IPS DF 6.9 (cell line): ENCODE data around the gene ATP13A2.
"Not testable (repeated sequence)": the region's sequence is repeated elsewhere in the genome, so short reads cannot be mapped to it uniquely, and the experiment has no call there.

Source experiments
- DNase-seq: peaks from one replicate; pipeline ENCODE4 v3.0.0-alpha.2; 2013; ENCODE audit warnings: low read depth, low spot score
- H3K27ac ChIP-seq: one replicate; pipeline ENCODE4 v1.5.1; 2013; ENCODE audit warnings: low read length, control low read depth
- H3K27me3 ChIP-seq: 2 replicates; pipeline ENCODE4 v1.6.1; 2013; ENCODE audit warnings: mild to moderate bottlenecking, low read length; ENCODE audit not compliant: control insufficient read depth, insufficient read depth
- H3K36me3 ChIP-seq: 2 replicates; pipeline ENCODE4 v1.6.1; 2013; ENCODE audit warnings: low read length; ENCODE audit not compliant: control insufficient read depth, insufficient read depth
- H3K4me1 ChIP-seq: 2 replicates; pipeline ENCODE4 v1.6.1; 2013; ENCODE audit warnings: low read length; ENCODE audit not compliant: control insufficient read depth, insufficient read depth
- H3K4me3 ChIP-seq: 2 replicates; pipeline ENCODE4 v1.5.1; 2013; ENCODE audit warnings: mild to moderate bottlenecking, low read length
- H3K9me3 ChIP-seq: 2 replicates; pipeline ENCODE4 v1.6.1; 2013; ENCODE audit warnings: low read length, inconsistent platforms; ENCODE audit not compliant: control insufficient read depth, insufficient read depth
- WGBS: extraction: QIAGEN DNeasy Blood & Tissue Kit; methylation state at CpG from one replicate; pipeline ENCODE4 v1.1.7; 2013; ENCODE audit warnings: mixed read lengths, missing lambda C conversion rate; ENCODE audit not compliant: insufficient read length, insufficient coverage; 5-methylcytosine and 5-hydroxymethylcytosine counted together

ATP13A2 gene

GRCh38 chr1:16946646-16947045 lies 65.1 kb downstream of the ATP13A2 start:
- no CpG with 5 or more reads among the region's 19 CpGs for WGBS
- Histone ChIP-seq H3K4me3 (no peak overlapping the region), H3K27ac (no peak overlapping the region), H3K9me3 (no peaks in the 10 kb centered on the region), H3K36me3 (peaks cover 13% of the 10 kb centered on the region; the same call in 1 of the 2 replicates), H3K4me1 (no peaks in the 10 kb centered on the region), H3K27me3 (no peaks in the 10 kb centered on the region)
- DNase-seq, result no peak

GRCh38 chr1:16946185-16946584 lies 65.5 kb downstream of the ATP13A2 start:
- H3K27ac ChIP-seq, H3K4me3 ChIP-seq, H3K27me3 ChIP-seq, H3K4me1 ChIP-seq, DNase-seq, H3K9me3 ChIP-seq: not testable (repeated sequence)
- WGBS, result no CpG with 5 or more reads among the region's 13 CpGs
- H3K36me3 ChIP-seq, result peaks cover 13% of the 10 kb centered on the region; the same call in 1 of the 2 replicates

DNA sequence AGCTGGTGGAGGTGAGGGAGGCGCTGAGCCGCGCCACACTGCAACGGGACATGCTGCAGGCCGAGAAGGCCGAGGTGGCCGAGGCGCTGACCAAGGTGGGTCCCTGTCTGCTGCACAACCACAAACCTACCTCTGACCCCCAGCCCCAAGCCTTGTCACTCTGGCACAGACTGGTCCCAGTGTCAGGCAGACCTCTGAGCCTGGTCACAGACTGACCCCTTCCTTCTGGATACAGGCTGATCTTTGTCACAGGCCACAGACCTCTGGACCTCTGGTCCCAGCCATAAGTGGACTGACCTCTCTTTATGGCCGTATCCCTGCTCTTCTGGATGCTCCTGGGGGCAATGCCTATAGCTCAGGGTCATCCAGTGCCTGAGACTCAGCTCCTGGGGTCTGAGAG lies 66.2 kb downstream of the ATP13A2 start:
- no CpG with 5 or more reads among the region's 9 CpGs for WGBS
- DNase-seq, H3K4me3 ChIP-seq, H3K27me3 ChIP-seq, H3K9me3 ChIP-seq, H3K27ac ChIP-seq, H3K4me1 ChIP-seq: not testable (repeated sequence)
- H3K36me3 ChIP-seq, result peaks cover 16% of the 10 kb centered on the region; the same call in 1 of the 2 replicates

DNA sequence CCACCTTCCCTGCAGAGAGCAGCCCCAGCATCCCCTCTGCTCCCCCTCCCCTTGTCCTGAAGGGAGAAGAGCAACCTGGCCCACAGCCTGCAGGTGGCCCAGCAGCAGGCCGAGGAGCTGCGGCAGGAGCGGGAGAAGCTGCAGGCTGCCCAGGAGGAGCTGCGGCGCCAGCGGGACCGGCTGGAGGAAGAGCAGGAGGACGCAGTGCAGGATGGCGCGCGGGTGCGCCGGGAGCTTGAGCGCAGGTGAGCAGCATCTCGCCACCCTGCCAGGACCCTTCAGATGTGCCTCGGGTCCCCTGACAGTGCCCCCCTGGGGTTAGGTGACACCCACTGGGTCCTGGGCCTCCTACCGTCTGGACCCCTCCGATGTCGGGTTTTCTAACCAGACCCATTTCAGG lies 67.7 kb downstream of the ATP13A2 start:
- Histone ChIP-seq H3K36me3 (peaks cover 17% of the 10 kb centered on the region; the same call in 1 of the 2 replicates), H3K9me3 (no peaks in the 10 kb centered on the region), H3K4me1 (no peaks in the 10 kb centered on the region), H3K27me3 (no peaks in the 10 kb centered on the region), H3K4me3 (no peak overlapping the region), H3K27ac (no peak overlapping the region)
- no peak for DNase-seq
- no CpG with 5 or more reads among the region's 19 CpGs for WGBS

- H3K9me3 ChIP-seq, H3K27ac ChIP-seq, DNase-seq, H3K4me3 ChIP-seq, H3K27me3 ChIP-seq, H3K4me1 ChIP-seq: not testable (repeated sequence)
- H3K36me3 ChIP-seq, result peaks cover 17% of the 10 kb centered on the region
- WGBS, result no CpG with 5 or more reads among the region's 32 CpGs
Measured at GRCh38 chr1:16939386-16940180, 72.1 kb downstream of the ATP13A2 start.

DNA sequence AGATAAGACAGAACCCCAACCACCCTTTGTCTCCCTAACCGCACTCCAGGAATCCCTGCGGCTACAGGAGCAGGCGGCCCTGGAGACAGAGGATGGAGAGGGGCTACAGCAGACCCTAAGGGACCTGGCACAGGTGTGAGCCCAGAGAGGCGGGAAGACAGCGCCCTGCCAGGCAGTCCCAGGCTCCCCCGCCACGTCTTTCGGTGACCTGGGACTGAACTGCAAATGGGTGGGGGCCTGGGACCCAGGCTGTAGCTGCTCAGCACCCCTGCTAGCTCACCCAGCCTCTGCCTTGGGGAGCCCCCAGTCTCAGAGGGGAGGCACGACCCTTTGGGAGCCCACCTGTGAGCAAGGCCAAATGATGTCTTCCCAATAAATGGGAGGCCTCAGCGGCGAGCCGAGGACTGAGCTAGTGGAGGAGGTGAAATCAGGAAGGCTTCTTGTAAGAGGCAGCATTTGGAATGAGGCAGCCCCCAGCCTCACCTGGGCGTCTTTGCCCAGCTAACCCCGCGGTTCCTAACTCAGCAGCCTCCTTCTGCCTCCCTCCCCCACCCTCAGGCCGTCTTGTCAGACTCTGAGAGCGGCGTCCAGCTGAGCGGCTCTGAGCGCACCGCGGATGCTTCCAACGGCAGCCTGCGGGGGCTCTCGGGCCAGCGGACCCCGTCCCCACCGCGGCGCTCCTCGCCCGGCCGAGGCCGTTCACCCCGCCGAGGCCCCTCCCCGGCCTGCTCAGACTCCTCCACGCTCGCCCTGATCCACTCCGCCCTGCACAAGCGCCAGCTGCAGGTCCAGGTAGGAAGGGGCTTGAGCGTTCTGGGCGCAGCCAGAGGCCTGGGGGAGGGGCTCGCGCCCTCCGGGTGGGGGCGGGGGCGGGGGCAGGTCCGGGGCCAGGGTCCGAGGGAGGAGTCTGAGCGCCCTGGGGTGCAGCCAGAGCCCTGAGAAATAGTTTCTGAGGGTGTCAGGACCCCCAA lies 73.1 kb downstream of the ATP13A2 start:
- no peak for DNase-seq
- H3K27me3 ChIP-seq, result no peaks in the 10 kb centered on the region
- no peak overlapping the region for H3K27ac ChIP-seq
- no peaks in the 10 kb centered on the region for H3K9me3 ChIP-seq
- peak overlapping the region; percentile 22; the same call in 1 of the 2 replicates for H3K4me3 ChIP-seq
- H3K4me1 ChIP-seq, result peaks cover 1% of the 10 kb centered on the region; the same call in 1 of the 2 replicates
- WGBS, result no CpG with 5 or more reads among the region's 51 CpGs
- H3K36me3 ChIP-seq, result peaks cover 12% of the 10 kb centered on the region

- WGBS, result no CpG with 5 or more reads among the region's 16 CpGs
- not testable (repeated sequence) for H3K9me3 ChIP-seq, H3K4me1 ChIP-seq, H3K27ac ChIP-seq, DNase-seq, H3K4me3 ChIP-seq, H3K27me3 ChIP-seq
- H3K36me3 ChIP-seq, result peaks cover 15% of the 10 kb centered on the region
Measured at GRCh38 chr1:16936580-16936979, 75.1 kb downstream of the ATP13A2 start.
